NCI-H1105 (cell line): ENCODE measurements around the gene C2orf72.
"Not testable (repeated sequence)": the region's sequence is repeated elsewhere in the genome, so short reads cannot be mapped to it uniquely, and the experiment has no call there.

Experiments
- DNase-seq: peaks from one replicate; lab custom pipeline; 2025; lab: John Stamatoyannopoulos, UW

C2orf72 gene

DNA sequence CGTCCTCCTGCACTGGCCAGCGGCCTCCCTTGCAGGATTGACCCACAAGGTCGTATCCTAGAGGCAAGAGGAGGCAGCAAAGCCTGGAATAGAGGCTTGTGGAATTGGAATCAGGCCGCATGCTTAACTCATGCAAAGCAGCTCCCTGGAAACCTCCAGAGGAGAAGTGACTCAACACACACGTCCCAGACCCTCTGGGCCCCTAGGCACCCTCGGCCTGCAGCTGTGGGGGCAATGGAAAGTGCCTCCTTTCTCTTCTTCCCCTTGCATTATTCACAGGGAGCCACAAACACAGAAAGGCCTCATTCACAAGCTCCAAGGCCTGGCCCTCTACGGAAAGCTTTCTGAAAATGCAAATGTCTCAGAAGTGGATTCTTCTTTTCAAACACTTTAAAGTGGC is 21.8 kb upstream of the C2orf72 start:
- DNase-seq, result no peak

DNA sequence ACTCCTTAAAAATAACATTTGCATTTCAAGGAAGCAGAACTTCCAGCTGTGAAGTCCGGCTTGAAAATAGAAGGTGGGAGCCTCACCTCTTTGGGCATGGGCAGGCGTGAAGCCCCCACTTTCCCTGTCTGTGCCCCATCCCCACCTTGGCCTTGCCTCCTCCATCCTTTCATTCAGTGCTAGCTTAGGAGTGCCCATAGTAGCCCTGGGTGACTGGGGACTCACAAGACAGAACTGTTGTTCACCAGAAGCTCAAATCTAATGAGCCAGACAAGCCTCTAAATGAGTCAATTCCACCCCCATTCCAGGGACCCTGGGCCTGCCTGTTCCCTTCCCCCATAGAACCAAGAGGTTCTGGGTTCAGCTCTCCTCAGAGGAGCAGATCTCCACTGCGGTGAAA is 21.4 kb upstream of the C2orf72 start:
- no peak for DNase-seq

DNA sequence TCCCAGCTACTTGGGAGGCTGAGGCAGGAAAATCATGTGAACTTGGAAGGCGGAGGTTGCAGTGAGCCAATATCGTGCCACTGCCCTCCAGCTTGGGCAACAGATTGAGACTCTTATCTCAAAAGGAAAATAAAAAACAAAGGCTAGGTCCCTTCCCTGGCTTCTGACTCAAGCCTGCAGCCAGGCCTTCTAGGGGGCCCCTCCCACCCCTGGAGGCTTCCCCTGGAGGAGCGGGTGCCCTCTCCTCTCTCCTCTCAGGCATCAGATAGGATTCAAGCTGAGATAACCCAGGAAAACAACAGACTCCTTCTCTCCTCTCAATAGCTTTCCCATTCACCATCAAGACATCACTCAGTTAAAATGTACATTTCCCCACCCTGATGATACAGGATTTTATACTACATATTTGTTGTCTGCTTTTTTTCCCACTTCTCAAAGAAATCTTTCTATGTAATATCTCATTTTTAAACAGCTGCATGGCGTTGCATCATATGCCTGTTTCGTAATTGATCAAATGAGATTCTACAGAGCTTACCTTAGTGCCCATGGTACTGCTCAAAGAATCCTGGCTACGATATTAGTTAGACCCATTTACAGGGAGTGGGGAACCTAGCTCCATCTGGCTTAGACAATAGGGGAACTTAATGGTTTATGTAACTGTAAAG is 20.6 kb upstream of the C2orf72 start:
- DNase-seq, result no peak

DNA sequence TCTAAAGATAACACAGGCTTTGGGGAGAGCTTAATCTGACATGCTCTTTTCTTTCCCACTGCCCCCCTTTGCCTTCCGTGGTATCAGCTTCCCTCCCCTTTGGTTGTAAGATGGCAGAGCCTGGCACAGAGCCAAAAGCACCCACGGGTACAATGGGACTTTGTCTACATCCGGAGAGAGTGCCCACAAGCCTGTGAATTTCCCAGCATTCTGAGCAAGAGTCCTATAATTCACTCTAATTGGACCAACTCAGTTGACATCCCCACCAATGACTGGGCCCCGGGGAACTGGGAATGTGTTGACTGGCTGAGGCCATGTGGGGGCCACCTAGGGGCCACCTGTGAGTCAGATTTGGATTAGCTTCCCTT is 20.1 kb upstream of the C2orf72 start:
- DNase-seq, result no peak

DNA sequence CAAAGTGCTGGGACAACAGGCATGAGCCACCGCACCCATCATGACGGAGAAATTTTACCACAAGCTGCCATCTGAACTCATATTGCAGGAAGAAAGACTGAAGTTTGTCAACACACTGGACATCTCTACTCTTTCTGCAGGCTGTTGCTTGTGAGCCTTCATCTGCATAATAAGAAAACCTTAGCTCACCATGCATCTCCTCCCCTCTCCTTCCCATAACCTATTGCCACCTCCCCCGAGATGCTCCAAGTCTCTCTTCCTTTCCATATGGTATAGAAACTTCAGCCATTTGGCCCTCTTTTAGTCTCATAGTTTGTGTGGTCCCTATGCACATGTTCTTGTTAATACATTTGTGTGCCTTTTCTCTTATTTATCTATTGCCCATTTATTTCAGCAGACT is 19.1 kb upstream of the C2orf72 start:
- no peak for DNase-seq

DNA sequence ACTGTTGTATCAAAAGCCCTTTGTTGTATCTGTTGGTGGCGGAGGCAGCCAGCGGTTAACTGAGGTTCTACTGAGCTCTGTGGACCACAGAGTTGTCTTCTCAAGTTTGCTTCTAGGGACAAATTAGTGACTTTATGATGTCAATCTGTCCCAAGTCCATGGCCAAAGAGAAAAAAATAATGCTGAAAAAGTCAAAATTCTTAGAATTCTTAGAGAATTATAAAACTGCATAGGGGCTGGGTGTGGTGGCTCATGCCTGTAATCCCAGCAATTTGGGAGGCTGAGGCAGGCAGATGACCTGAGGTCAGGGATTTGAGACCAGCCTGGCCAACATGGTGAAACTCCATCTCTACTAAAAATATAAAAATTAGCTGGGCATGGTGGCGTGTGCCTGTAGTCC is 12.3 kb upstream of the C2orf72 start:
- not testable (repeated sequence) for DNase-seq

DNA sequence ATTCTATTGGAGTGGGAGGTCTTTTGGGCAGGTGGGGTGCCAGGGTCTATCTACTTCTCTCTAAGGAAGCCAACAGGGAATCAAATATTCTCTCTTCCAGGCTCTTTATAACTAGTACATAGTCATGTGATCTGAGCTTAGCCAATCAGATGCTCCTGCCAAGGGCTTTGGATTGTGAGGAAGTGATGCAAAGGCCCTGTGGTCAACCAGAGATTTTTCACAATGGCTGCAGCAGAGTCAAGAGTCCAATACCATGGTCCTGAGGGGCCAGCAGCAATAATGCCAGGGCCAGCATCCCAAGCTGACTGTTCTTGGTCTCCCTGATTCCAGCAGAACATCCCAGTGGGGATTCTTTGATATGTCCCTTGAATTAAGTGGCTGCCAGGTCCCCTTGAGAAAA is 8.4 kb upstream of the C2orf72 start:
- no peak for DNase-seq

DNA sequence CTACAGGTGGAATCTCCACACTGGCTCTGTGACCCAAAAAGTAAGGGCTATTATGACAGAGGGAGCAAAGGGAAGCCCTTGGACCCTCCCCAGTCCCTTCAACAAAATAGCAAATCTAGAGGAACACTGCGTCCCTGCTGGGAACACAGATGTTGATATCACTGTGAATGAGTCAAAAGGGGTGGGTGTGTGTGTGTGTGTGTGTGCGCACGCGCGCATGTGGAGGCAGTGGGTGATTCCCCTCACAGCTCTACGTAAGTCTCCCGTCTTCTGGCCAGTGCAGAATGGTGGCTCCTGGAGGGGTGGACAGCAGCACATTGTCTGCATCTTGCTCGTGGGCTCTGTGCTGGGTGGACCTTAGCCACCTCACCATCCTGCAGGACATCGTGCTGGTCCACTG is 7.8 kb upstream of the C2orf72 start:
- no peak for DNase-seq

DNA sequence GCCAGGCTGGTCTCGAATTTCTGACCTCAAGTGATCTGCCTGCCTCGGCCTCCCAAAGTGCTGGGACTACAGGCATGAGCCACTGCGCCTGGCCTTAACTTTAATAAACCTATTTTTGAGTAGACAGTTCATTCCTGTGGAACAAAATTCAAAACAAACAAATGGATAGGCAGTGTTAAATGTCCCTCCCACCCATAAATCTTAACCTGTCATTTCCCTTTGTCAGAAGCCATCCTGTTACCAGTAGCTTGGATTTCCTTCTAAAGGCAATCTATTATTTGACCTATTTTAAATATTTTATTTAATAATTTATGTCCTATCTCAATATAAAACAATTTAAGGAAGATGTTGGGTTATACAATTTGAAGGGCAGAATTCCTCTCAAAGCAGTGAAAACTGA is 6.6 kb upstream of the C2orf72 start:
- DNase-seq, result no peak

DNA sequence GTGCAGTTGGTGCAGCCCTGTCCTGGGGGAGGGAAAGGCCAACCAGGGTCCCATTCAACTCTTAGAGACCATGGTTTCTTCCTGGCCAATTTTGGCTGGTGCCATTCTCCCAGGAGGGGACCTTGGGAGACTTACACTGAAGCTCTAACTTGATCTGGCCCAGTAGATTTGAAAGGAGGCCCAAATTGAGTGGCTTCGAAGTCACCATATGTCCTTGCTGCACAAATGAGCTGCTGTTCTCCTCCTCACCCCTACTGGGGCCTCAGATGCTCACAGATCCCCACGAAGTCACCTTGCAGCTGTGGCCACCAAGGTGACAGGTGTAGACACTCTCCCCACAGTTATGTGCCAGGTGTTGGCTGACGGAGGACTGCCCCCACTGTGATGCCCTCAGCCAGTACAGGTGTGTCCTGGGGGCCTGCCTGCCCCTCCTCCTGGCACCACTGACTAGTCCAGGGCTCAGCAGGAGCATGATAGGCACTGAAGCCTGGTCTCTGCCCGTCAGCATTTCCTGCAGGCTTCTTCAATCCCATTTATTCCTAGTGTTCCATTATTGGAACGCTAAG is 4.7 kb upstream of the C2orf72 start:
- DNase-seq, result no peak

DNA sequence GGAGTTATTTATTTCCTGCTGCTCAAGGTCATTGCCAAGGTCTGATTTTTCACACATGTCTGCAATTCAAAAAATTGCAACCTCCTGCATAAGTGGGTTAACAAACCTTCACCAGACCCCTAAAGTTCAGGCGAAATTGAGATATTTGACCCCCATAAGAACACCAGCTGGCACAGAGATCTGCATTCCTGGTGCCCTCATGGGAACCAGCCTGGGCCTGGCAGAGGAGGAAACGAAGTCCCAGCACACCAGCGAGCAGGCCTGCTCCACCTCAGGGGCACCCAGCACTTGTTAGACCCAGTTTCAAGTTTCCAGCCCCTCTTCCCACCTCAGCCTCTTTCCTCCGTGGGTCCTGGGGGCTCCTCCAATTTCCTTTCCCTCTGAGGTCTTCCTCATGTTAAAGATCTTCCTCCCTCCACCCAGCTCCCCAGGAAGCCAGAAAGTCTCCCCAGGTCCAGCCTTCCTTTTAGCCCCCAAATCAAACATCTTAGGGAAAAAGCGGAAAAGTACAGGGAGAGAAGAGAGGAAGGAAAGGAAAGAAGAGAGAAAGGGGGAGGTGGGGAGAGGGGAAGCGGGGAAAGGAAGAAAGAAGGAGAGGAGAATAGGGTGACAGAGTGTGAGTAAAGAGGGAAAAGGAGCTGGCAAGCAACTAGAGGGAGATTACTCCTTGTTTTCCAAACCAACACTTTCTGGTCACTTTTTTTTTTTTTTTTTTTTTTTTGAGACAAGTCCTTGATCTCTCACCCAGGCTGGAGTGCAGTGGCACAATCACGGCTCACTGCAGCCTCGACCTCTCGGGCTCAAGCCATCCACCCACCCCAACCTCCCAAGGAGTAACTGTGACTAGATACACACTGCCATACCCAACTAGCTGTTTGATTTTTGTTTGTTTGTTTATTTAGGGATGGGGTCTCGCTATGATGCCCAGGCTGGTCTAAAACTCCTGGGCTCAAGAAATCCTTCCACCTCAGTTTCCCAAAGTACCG is 3.9 kb upstream of the C2orf72 start:
- DNase-seq, result no peak

DNA sequence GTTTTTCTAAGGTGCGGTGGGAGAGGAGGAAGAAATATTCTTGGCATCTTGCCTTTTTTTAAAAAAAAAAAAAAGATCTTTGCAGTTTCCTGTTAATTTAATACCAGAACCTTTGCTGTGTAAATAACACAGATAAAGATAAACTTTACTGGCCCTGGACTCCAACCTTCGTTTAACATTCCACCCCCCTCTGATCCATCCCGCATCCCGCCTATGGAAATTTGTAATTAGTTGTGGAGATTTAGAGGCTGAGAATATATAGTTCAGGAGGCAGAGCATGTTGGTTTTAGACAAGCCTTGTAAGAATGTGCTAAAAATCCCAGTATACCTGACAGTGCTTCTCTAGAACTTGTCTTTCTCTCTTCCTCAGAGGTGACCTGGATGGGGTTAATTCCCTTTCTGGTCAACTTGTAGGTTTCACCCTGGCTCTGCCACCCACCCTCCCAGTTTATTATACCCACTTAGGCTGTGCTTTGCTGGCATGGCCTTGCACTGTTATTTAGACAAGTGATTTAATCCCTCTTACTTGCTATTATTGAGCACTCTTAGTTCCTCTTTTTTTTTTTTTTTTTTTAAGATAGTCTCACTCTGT is 2.9 kb upstream of the C2orf72 start:
- no peak for DNase-seq

DNA sequence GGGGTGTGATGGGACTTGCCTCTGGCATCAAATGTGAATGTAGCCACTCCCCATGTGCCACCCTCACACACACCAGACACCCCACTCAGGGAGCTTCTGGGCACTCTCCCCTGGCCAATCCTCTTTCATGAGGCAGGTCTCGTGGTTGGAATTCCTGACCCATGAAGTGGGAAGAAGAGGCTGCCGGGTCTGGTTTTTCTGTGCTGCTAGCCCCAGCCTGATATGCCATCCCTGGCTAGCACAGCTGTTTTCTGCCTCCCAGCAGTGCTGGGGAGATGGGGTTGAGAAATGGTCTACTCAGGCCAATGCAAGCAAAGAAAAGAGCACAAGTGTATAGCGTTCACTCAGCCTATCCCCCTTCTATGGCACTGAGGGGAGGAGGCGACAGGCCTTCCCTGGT is 1.2 kb upstream of the C2orf72 start:
- DNase-seq, result no peak

DNA sequence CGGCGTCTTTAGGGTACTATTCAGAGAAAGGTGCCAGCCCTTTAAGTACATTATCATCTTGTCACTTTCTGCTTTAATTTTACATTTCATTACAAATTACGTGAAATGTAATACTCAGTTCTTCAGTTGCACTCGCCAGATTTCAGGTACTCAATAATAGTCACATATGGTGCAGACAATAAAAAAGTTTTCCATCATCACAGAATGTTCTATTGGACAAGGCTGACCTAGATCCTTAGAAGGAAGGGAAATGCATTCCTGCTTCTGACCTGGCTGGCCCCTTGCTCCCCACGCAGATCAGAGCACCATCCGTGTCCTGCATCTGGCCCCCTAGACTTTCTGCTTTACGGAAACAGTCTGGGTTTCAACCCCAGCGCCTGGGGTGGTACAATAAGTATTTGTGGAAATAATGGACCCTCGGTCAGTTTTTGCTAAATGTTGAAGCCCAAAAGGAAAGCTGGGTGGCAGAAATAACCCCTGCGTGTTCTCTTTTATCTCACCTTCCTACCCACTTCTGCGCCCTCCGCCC is 681 bp upstream of the C2orf72 start:
- no peak for DNase-seq

DNA sequence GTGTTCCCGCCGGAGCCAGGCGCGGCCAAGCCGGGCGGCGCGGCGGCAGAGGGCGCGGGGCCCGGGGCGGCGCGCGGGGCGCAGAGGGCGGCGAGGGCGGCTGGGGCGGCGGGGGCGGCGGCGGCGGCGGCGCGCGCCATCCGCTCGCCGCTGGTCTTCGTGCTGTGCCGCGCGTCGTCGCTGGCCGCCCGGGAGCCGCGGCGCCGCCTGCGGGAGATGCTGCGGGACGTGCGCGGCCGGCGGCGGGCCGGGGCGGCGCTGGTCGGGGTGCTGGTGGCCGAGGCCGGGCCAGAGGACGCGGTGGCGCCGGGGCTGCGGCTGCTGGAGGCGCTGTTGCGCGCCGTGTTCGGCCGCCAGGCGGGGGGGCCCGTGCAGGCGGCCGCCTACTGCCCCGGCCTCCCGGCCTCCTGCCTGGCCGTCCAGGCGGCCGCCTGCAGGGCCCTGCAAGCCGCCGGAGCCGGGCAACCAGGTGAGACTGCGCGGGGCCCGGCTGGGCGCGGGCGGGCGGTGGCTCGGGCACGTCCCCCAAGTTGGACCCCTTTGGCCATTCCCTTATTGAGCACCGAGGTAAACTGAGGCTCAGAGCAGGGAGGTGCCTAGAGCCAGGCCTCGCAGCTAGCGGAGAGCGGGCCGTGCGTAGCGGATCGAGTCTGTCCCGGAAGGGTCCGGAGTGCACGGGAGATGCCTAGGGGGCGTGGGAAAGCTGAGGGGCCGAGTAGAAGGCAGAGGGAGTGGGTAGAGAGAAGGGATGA is 584 bp downstream of the C2orf72 start:
- no peak for DNase-seq

DNA sequence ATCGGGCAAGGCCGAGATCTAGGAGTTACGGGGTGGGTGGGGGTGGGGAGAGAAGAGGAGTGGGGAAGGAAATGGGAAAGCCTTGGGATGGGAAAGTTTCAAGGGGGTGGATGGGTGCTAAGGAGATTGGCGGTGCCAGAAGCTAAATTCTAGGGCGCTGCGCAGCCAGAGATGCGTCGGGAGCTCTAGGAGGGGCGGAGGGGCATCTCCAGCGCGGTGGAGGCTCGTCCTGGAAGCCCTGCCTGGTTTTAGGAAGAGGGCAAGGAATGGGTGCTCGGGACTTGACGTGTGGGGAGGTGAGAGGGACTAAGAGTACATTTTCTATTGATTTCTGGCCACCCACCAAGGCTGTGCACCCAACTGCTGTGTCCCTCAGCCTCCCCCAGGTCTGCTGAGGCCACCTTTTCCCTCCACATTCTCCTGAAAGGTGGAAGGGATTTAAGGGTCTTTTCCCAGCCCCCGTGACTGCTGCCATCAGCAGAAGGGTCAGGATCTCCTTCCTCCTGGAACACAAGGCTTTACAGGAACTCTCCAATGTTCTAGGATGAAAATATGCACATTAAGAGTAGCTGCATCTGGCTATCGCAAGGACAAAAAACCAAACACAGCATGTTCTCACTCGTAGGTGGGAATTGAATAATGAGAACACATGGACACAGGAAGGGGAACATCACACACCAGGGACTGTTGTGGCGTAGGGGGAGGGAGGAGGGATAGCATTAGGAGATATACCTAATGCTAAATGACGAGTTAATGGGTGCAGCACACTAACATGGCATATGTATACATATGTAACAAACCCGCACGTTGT is 1.4 kb downstream of the C2orf72 start:
- DNase-seq, result no peak

DNA sequence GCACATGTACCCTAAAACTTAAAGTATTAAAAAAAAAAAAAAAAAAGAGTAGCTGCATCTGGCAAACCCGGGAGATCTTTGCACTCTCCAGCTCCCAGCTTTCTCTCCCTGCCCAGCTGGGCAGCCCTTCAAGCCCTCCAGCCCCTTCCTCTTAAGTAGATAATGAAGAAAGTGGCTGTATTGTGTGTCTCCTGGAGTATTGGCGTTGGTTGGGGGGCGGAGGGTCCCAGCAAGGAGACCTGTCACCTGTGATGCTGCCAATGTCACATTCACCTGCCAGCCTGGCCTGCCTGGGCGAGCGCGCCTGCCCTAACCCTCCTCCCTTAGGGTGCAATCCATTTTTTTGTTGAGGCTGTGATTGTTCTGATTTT is 2.0 kb downstream of the C2orf72 start:
- DNase-seq, result no peak

DNA sequence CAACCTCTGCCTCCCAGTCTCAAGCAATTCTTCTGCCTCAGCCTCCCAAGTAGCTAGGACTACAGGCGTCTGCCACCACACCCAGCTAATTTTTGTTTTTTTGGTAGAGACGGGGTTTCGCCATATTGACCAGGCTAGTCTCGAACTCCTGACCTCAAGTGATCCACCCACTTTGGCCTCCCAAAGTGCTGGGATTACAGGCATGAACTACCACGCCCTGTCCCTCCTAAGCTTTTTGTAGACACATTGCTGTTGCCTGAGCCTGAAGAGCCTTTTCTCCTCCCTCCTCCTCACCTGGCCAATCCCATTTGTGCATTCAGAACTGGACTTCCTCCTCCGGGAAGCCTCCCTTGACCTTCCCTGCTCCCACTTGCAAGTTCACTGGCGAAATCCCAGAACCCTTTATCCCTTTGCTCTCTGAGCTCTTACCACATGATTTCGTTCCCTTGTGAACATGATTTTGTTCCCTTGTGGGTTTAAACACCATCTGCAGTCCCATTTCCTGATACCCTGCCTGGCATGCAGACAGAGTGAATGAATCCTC is 2.6 kb downstream of the C2orf72 start:
- no peak for DNase-seq

DNA sequence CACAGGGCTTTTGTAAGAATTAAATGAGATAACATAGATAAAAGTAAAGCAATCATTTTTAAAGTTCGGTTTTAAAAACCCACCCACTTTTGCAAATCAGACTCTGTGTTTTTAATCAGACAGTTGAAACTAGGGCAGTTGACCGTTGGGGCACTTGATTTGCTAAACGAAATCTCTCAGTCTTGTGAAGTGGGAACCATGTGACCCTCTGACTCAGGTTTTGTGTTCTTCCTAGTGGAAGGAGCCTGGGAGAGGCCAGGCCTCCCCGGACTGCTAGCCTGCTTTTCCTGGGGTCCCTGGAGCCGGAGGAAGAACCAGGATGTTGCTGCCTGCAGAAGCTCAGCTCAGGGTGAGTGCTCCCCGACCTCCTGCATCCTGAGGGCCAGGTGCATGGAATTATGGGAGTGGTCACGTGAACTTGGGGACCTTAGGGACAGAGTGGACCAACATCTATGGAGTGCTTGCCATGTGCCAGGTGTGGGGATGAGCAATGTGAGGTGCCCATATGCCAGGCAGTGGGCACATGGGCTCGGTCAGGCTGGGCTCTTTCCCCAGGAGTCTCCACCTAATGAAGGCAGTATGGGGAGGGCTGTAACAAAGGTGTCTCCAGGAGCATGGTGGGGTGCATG is 3.9 kb downstream of the C2orf72 start:
- DNase-seq, result no peak

DNA sequence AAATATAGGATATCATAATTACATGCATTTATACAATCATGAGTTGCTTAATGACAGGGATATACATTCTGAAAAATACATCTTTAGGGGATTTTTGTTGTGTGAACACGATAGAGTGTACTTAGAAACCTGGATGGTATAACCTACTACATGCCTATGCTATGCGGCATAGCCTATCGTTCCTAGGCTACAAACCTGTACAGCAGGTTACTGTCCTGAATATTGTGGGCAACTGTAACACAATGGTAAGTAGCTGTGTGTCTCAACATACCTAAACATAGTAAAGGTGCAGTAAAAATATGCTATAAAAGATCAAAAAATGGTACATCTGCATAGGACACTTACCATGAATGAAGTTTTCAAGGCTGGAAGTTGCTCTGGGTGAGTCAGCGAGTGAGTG is 6.5 kb downstream of the C2orf72 start:
- no peak for DNase-seq
